Esophagus muscularis mucosa (tissue), 3 donors: Measurements from ENCODE around the gene DGCR8.

Experiments
- CTCF ChIP-seq, 3 experiments: fragments of 200-600 bp in 2 of 3; fragments of 450-650 bp in 1 of 3; sonication (generic) in 2 of 3; IDR thresholded peaks; one replicate each; pipeline ENCODE4 v1.5.1; 2017 to 2019; ENCODE audit warnings: antibody characterized with exemption in 3 of 3, mild to moderate bottlenecking in 2 of 3, moderate library complexity in 1 of 3
- POLR2A ChIP-seq: fragments of 450-650 bp; IDR thresholded peaks from one replicate; pipeline ENCODE4 v1.6.1; 2017; ENCODE audit warnings: antibody characterized with exemption, moderate library complexity, mild to moderate bottlenecking, low read depth
- POLR2AphosphoS5 ChIP-seq, 2 donors: sonication (generic); formaldehyde crosslinking; IDR thresholded peaks; one replicate each; pipeline ENCODE4 v1.6.1; 2017; ENCODE audit warnings: antibody characterized with exemption in 2 of 2

- TF ChIP-seq POLR2A: no peak
- TF ChIP-seq POLR2AphosphoS5 (IDR thresholded peaks at IDR 0.05): no peak
- no peak for TF ChIP-seq CTCF (IDR thresholded peaks at IDR 0.05)
Observed at GRCh38 chr22:20160041-20160440, 80.0 kb downstream of the DGCR8 start.
